GM19372 (cell line): Measurements from ENCODE around the gene UPK2.

Experiments
- ATAC-seq: cut with Tn5 transposase; IDR thresholded peaks from one replicate; pipeline ENCODE4 v1.9.1; 2021; ENCODE audit warnings: mild to moderate bottlenecking, low read depth, moderate library complexity; ENCODE audit not compliant: unreplicated experiment

The UPK2 gene

GRCh38 chr11:118956094-118956846, at the start of gene UPK2:
UPK2 (plus strand) TSS chr11:118956298; CDS start chr11:118956351, 53 bp downstream.
- ATAC-seq: no peak

GRCh38 chr11:118907051-118908042, 48.8 kb upstream of the UPK2 start:
- peak; percentile 72 for ATAC-seq

- no peak for ATAC-seq
These were observed 47.8 kb upstream of the UPK2 start for GRCh38 chr11:118908264-118908663.

GRCh38 chr11:118908901-118909618, 47.0 kb upstream of the UPK2 start:
- ATAC-seq: no peak

- ATAC-seq: no peak
These were observed 46.3 kb upstream of the UPK2 start for GRCh38 chr11:118909619-118910308.

GRCh38 chr11:118910309-118911112, 45.6 kb upstream of the UPK2 start:
- ATAC-seq: no peak

- ATAC-seq: no peak
These were observed 44.8 kb upstream of the UPK2 start for GRCh38 chr11:118911113-118911879.

GRCh38 chr11:118911880-118912741, 44.0 kb upstream of the UPK2 start:
- no peak for ATAC-seq

GRCh38 chr11:118912742-118913410, 43.2 kb upstream of the UPK2 start:
- no peak for ATAC-seq

- ATAC-seq: no peak
These were observed 42.5 kb upstream of the UPK2 start for GRCh38 chr11:118913411-118914125.

GRCh38 chr11:118914178-118914918, 41.8 kb upstream of the UPK2 start:
- ATAC-seq: no peak

GRCh38 chr11:118914987-118915386, 41.1 kb upstream of the UPK2 start:
- ATAC-seq: no peak

- ATAC-seq: no peak
These were observed 40.7 kb upstream of the UPK2 start for GRCh38 chr11:118915396-118915795.

- ATAC-seq: no peak
These were observed 39.9 kb upstream of the UPK2 start for GRCh38 chr11:118915941-118916841.

GRCh38 chr11:118916842-118917388, 39.2 kb upstream of the UPK2 start:
- ATAC-seq: no peak
